ENCODE data around the gene TENM3. TPM values are rescaled to one million over a fixed set of nuclear protein-coding genes. Genes with fewer than 3 reads are reported as not detected.

The TENM3 gene
- total RNA-seq, 2 experiments from 2014 or later, result not detected

GRCh38 chr4:182276210-182277109 lies 33.3 kb downstream of the TENM3 start:
- peaks cover 2% of the 10 kb centered on the region for H3K9me3 Mint-ChIP-seq
- ChIA-PET POLR2A (no interaction called here), CTCF (no interaction called here)
- no peaks in the 10 kb centered on the region for H3K36me3 Mint-ChIP-seq (ENCODE audit: low read depth)
- no peak overlapping the region for H3K4me3 Mint-ChIP-seq
- no peak overlapping the region for H3K27ac Mint-ChIP-seq
- no peaks in the 10 kb centered on the region for H3K4me1 Mint-ChIP-seq (ENCODE audit: low read depth)
- no peak for DNase-seq
- intact Hi-C loops (cut with micrococcal nuclease), result no loop called here
- no peaks in the 10 kb centered on the region for H3K27me3 Mint-ChIP-seq
- TF ChIP-seq CTCF (IDR thresholded peaks at IDR 0.05), result no peak
- no peak for ATAC-seq

GRCh38 chr4:182277377-182277776 lies 34.2 kb downstream of the TENM3 start:
- no peak overlapping the region for H3K4me3 Mint-ChIP-seq
- H3K27ac Mint-ChIP-seq, result no peak overlapping the region
- H3K27me3 Mint-ChIP-seq, result no peaks in the 10 kb centered on the region
- DNase-seq, result no peak
- TF ChIP-seq CTCF (IDR thresholded peaks at IDR 0.05), result no peak
- no peak for ATAC-seq
- intact Hi-C loops (cut with micrococcal nuclease), result no loop called here
- H3K36me3 Mint-ChIP-seq (ENCODE audit: low read depth), result no peaks in the 10 kb centered on the region
- H3K9me3 Mint-ChIP-seq, result peaks cover 2% of the 10 kb centered on the region
- ChIA-PET POLR2A (no interaction called here), CTCF (no interaction called here)
- H3K4me1 Mint-ChIP-seq (ENCODE audit: low read depth), result no peaks in the 10 kb centered on the region

GRCh38 chr4:182278729-182279128 lies 35.5 kb downstream of the TENM3 start:
- ATAC-seq (no peak), DNase-seq (no peak)
- CTCF ChIA-PET, result no interaction called here
- no peaks in the 10 kb centered on the region for H3K36me3 Mint-ChIP-seq (ENCODE audit: low read depth)
- intact Hi-C loops (cut with micrococcal nuclease), result no loop called here
- H3K27me3 Mint-ChIP-seq, result no peaks in the 10 kb centered on the region
- H3K4me1 Mint-ChIP-seq (ENCODE audit: low read depth), result no peaks in the 10 kb centered on the region
- no peak overlapping the region for H3K4me3 Mint-ChIP-seq
- no peaks in the 10 kb centered on the region for H3K9me3 Mint-ChIP-seq
- TF ChIP-seq CTCF (IDR thresholded peaks at IDR 0.05), result no peak
- no peak overlapping the region for H3K27ac Mint-ChIP-seq
- POLR2A ChIA-PET, result no interaction called here

- H3K27ac Mint-ChIP-seq, result no peak overlapping the region
- H3K27me3 Mint-ChIP-seq, result no peaks in the 10 kb centered on the region
- H3K4me3 Mint-ChIP-seq, result no peak overlapping the region
- intact Hi-C loops (cut with micrococcal nuclease), result no loop called here
- ChIA-PET POLR2A (no interaction called here), CTCF (no interaction called here)
- no peak for TF ChIP-seq CTCF (IDR thresholded peaks at IDR 0.05)
- no peaks in the 10 kb centered on the region for H3K36me3 Mint-ChIP-seq (ENCODE audit: low read depth)
- ATAC-seq, result no peak
- no peak for DNase-seq
- no peaks in the 10 kb centered on the region for H3K9me3 Mint-ChIP-seq
- no peaks in the 10 kb centered on the region for H3K4me1 Mint-ChIP-seq (ENCODE audit: low read depth)
Measured at GRCh38 chr4:182280436-182281111, 37.4 kb downstream of the TENM3 start.

GRCh38 chr4:182286035-182286434 lies 42.8 kb downstream of the TENM3 start:
- Mint-ChIP-seq H3K9me3 (no peaks in the 10 kb centered on the region), H3K4me1 (ENCODE audit: low read depth) (no peaks in the 10 kb centered on the region), H3K36me3 (ENCODE audit: low read depth) (no peaks in the 10 kb centered on the region)

More at GRCh38 chr4:182286035-182286434, 42.8 kb downstream of the TENM3 start:
- Mint-ChIP-seq H3K27me3 (no peaks in the 10 kb centered on the region), H3K27ac (no peak overlapping the region), H3K4me3 (no peak overlapping the region)
- ATAC-seq (no peak), DNase-seq (no peak)
- ChIA-PET CTCF (interaction anchor here (1.7 kb wide), 1 partner anchor 12 kb away, joined by 4 read pairs; no protein-coding TSS in a partner anchor), POLR2A (no interaction called here)
- TF ChIP-seq CTCF (IDR thresholded peaks at IDR 0.05), result no peak
- intact Hi-C loops (cut with micrococcal nuclease), result no loop called here

All from activated CD8-positive, alpha-beta T cell treated with anti-CD3 and anti-CD28 coated beads for 36 hours (primary cell).